ENCODE measurements around the gene SEMA4B.
"Not testable (repeated sequence)": the region's sequence is repeated elsewhere in the genome, so short reads cannot be mapped to it uniquely, and the experiment has no call there.

The SEMA4B gene

DNA sequence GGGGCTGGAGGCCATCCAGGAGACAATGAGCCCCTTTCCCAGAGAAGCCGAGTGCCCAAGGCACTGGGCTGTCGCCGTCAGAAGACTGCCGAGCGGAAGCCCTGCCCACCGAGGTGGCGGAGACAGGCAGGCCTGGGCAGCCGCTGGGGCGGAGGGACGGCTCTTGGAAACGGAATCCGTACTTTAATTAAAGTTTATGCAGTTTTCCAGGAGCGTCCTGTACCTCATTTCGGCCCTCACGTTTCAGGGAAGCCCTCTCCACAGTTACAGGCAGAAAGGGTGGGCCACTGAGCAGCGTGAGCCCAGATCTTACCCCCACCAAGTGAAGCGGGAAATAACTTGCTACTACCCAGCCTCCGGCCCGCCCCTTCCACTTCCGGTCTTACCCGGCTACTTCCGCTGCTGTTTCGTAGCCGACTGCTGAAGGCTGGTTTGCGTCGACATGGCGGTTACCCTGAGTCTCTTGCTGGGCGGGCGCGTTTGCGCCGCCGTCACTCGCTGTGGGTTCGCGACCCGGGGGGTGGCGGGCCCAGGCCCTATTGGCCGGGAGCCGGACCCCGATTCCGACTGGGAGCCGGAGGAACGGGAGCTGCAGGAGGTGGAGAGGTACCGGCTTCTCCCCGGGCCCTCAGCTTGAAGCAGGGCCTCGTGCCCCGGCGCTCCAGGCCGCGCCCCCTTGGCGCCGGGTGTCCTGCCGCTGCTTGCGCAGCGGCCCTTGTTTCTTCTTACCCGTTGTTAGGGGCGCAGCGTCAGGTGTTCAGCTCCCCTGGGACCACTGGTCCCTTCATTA is 64.3 kb downstream of the SEMA4B start, which contains the start of gene NGRN:
Gene NGRN, plus strand, starts transcription at position 402 of the 790 bp plus-strand sequence. Its CDS starts 41 bp downstream, at position 443.
- peak; percentile 73 for DNase-seq

DNA sequence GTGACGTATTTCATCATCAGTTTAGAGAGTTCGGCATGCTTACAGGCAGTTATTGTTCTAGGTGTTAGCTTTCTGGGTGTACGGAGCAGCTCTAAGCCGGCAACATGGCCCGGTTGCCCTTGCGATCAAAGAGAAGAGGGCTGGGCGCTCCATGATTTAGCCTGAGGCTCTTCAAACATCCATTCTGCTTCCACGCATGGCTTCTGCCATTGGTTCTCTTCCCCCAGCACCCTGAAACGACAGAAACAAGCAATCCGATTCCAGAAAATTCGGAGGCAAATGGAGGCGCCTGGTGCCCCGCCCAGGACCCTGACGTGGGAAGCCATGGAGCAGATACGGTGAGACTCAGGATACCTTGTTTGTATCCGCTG is 64.9 kb downstream of the SEMA4B start:
- peak; percentile 2 to 36 for DNase-seq

GRCh38 chr15:90266485-90266884 is 65.4 kb downstream of the SEMA4B start:
- no peak for DNase-seq

DNA sequence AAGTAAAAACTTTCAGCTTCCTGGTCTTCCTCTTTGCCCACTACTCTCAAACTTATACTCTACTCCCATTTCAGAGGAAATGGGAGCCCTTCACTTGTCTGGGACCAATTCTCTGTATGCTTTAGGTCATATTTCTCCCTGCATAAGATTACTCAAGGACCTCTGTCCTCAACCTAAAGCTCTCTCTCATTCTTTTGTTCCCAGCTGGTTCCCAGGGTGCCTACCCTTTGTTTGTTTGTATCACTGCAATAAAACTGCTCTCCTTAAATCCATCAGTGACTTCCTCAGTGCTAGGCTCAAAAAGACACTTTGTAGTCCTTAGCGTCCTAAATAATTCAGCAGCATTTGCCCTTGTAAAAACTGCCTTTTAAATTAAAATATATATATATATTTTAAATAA is 67.3 kb downstream of the SEMA4B start:
- DNase-seq = peak; percentile 5 to 14

DNA sequence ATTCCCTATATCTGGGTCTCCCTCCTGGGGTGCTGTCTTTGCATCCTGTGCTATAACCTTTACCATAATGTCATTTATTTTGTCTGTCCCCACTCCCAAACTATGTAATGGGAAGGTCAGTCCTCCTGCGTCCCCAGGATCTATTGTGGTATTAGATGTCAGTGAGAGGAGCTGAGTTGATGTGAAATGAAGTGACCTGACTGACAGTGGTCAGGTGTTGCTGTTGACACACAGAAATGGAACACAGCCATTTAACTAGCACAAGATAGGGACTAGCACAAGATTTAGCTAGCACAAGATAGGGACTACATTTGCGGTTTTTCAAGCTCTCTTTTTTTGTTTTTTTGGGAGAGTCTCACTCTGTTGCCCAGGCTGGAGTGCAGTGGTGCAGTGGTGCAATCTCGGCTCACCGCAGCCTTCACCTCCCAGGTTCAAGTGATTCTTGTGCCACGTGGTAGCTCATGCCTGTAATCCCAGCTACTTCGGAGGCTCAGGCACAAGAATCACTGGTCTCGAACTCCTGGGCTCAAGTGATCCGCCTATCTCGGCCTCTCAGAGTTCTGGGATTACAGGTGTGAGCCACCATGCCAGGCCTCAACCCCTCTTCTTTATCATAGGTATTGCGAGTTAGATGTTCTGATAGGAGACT is 69.5 kb downstream of the SEMA4B start:
- DNase-seq = no peak

GRCh38 chr15:90271459-90272166 is 70.5 kb downstream of the SEMA4B start:
- DNase-seq = no peak

- DNase-seq = not testable (repeated sequence)
Observed at GRCh38 chr15:90278467-90278866, 77.3 kb downstream of the SEMA4B start.

All from NCI-H187 (cell line).